NCI-H1092 treated with DMSO at 0.1 percent for 48 hours (cell line): ENCODE data around the gene ZBTB12.
"Not testable (repeated sequence)": the region's sequence is repeated elsewhere in the genome, so short reads cannot be mapped to it uniquely, and the experiment has no call there.

Experiments used
- DNase-seq: peaks from one replicate; lab custom pipeline; 2025; lab: John Stamatoyannopoulos, UW

The ZBTB12 gene

GRCh38 chr6:31920811-31921210 is 18.9 kb upstream of the ZBTB12 start:
- DNase-seq, result no peak

- DNase-seq, result no peak
Measured at GRCh38 chr6:31919624-31920303, 17.9 kb upstream of the ZBTB12 start.

GRCh38 chr6:31918069-31918720 is 16.3 kb upstream of the ZBTB12 start:
- no peak for DNase-seq

- DNase-seq, result no peak
Measured at GRCh38 chr6:31915756-31916155, 13.9 kb upstream of the ZBTB12 start.

- no peak for DNase-seq
Measured at GRCh38 chr6:31915351-31915750, 13.5 kb upstream of the ZBTB12 start.

- no peak for DNase-seq
Measured at GRCh38 chr6:31911826-31912585, 10.1 kb upstream of the ZBTB12 start.

- DNase-seq, result not testable (repeated sequence)
Measured at GRCh38 chr6:31909298-31909697, 7.4 kb upstream of the ZBTB12 start.

- DNase-seq, result no peak
Measured at GRCh38 chr6:31908791-31909190, 6.9 kb upstream of the ZBTB12 start.

GRCh38 chr6:31908255-31908654 is 6.4 kb upstream of the ZBTB12 start:
- DNase-seq, result not testable (repeated sequence)

GRCh38 chr6:31907158-31907813 is 5.4 kb upstream of the ZBTB12 start:
- DNase-seq, result no peak

- DNase-seq, result not testable (repeated sequence)
Measured at GRCh38 chr6:31906727-31907126, 4.8 kb upstream of the ZBTB12 start.

- DNase-seq, result no peak
Measured at GRCh38 chr6:31906122-31906521, 4.2 kb upstream of the ZBTB12 start.

- no peak for DNase-seq
Measured at GRCh38 chr6:31905041-31905440, 3.2 kb upstream of the ZBTB12 start.

GRCh38 chr6:31903957-31904356 is 2.1 kb upstream of the ZBTB12 start:
- DNase-seq, result no peak

- DNase-seq, result peak; percentile 30
Measured at GRCh38 chr6:31901415-31901952, 402 bp downstream of the ZBTB12 start.

- no peak for DNase-seq
Measured at GRCh38 chr6:31900917-31901414, 920 bp downstream of the ZBTB12 start.

GRCh38 chr6:31899882-31900722 is 1.8 kb downstream of the ZBTB12 start:
- no peak for DNase-seq

- no peak for DNase-seq
Measured at GRCh38 chr6:31899215-31899614, 2.7 kb downstream of the ZBTB12 start.

- peak; percentile 53 for DNase-seq
Measured at GRCh38 chr6:31898383-31899011, 3.4 kb downstream of the ZBTB12 start.

- DNase-seq, result peak; percentile 74
Measured at GRCh38 chr6:31897612-31898382, 4.1 kb downstream of the ZBTB12 start, which contains the start of gene EHMT2. Gene EHMT2, minus strand, starts transcription at chr6:31897698. Its CDS starts 21 bp downstream, at chr6:31897677.
